GM12878 (cell line): Measurements from ENCODE around the gene PRCC. TPM values are rescaled to one million over a fixed set of nuclear protein-coding genes. Genes with fewer than 3 reads are reported as not detected.
A peak's percentile ranks its signal among the peaks of the same experiment; 100 is the strongest.

Source experiments
- EZH2 ChIP-seq: IDR thresholded peaks from 2 replicates; pipeline ENCODE4 v1.6.1; 2012; ENCODE audit warnings: low read depth, mild to moderate bottlenecking, control low read depth, inconsistent platforms, low read length, borderline replicate concordance; ENCODE audit not compliant: control insufficient read depth
- IKZF2 ChIP-seq, 2 experiments: fragments of 450-650 bp; IDR thresholded peaks; 2 replicates each; pipeline ENCODE4 v1.6.1; 2017; ENCODE audit warnings: mild to moderate bottlenecking in 2 of 2, moderate library complexity in 2 of 2
- NR2F1 ChIP-seq: fragments of 450-650 bp; conservative IDR thresholded peaks from 2 replicates; pipeline ENCODE4 v1.6.1; 2017; ENCODE audit warnings: mild to moderate bottlenecking
- PML ChIP-seq: IDR thresholded peaks from 2 replicates; pipeline ENCODE4 v1.6.1; 2012; ENCODE audit warnings: low read length, inconsistent platforms
- POLR2AphosphoS5 ChIP-seq: IDR thresholded peaks from 2 replicates; pipeline ENCODE4 v1.6.1; 2011; ENCODE audit warnings: mild to moderate bottlenecking, low read length, inconsistent platforms
- POU2F2 ChIP-seq: IDR thresholded peaks from 3 replicates; pipeline ENCODE4 v1.6.1; 2011; ENCODE audit warnings: low read depth, mild to moderate bottlenecking, low read length, borderline replicate concordance
- SIX5 ChIP-seq: IDR thresholded peaks from 2 replicates; pipeline ENCODE4 v1.6.1; 2011; ENCODE audit warnings: mild to moderate bottlenecking, low read depth, low read length, moderate library complexity; ENCODE audit not compliant: severe bottlenecking
- TARDBP ChIP-seq: IDR thresholded peaks from 2 replicates; pipeline ENCODE4 v1.6.1; 2016; ENCODE audit warnings: borderline replicate concordance
- ZBED1 ChIP-seq: IDR thresholded peaks from 2 replicates; pipeline ENCODE4 v1.6.1; 2016; ENCODE audit warnings: borderline replicate concordance
- polyA plus RNA-seq, 11 experiments: library from polyadenylated mRNA; depleted of rRNA in 4 of 11; unstranded in 6 of 11; stranded (reverse) in 5 of 11; fragments of >200 nt; fragmentation: Nextera tagmentation in 4 of 11; fragmentation: Illumina TruSeq in 1 of 11; extraction: Ambion mirVana in 4 of 11; extraction: Trizol in 1 of 11; gene quantifications; 1 replicate in 1 of 11; 2 replicates in 10 of 11; pipeline versions ENCODE4 v1.2.1 to v1.2.3, GENCODE V29; 2011 to 2016; ENCODE audit warnings: inconsistent platforms in 2 of 11, missing spikeins in 2 of 11, low read depth in 1 of 11
- total RNA-seq, 4 experiments: library from RNA; depleted of rRNA in 3 of 4; stranded (reverse); fragments of >200 nt in 3 of 4; fragmentation: Illumina TruSeq in 1 of 4; extraction: Trizol in 1 of 4; gene quantifications; 2 replicates each; pipeline versions ENCODE4 v1.2.1 to v1.2.3, GENCODE V29; 2013 to 2021
- TF ChIP-seq, protein P1 (sequence below): fragments of 450-650 bp; IDR thresholded peaks from 2 replicates; pipeline ENCODE4 v1.6.1; 2017; ENCODE audit warnings: low read depth, mild to moderate bottlenecking, moderate library complexity
- TF ChIP-seq, protein P2 (sequence below): fragments of 450-650 bp; IDR thresholded peaks from 2 replicates; pipeline ENCODE4 v1.6.1; 2016; ENCODE audit warnings: mild to moderate bottlenecking, moderate library complexity, borderline replicate concordance
- TF ChIP-seq, protein P3 (sequence below): fragments of 450-650 bp; conservative IDR thresholded peaks from 2 replicates; pipeline ENCODE4 v1.6.1; 2017; ENCODE audit warnings: mild to moderate bottlenecking, moderate library complexity
- TF ChIP-seq, protein P4 (sequence below): IDR thresholded peaks from 2 replicates; pipeline ENCODE4 v1.6.1; 2012; ENCODE audit warnings: improper control_type of control experiment, low read depth, low read length; ENCODE audit not compliant: insufficient replicate concordance

Gene PRCC
- total and polyA plus RNA-seq, 10 of the 15 experiments (the other 5 are each of a cell fraction or from before 2014, with no cell fraction given): 23.8 to 132 (median 63.1) TPM

DNA sequence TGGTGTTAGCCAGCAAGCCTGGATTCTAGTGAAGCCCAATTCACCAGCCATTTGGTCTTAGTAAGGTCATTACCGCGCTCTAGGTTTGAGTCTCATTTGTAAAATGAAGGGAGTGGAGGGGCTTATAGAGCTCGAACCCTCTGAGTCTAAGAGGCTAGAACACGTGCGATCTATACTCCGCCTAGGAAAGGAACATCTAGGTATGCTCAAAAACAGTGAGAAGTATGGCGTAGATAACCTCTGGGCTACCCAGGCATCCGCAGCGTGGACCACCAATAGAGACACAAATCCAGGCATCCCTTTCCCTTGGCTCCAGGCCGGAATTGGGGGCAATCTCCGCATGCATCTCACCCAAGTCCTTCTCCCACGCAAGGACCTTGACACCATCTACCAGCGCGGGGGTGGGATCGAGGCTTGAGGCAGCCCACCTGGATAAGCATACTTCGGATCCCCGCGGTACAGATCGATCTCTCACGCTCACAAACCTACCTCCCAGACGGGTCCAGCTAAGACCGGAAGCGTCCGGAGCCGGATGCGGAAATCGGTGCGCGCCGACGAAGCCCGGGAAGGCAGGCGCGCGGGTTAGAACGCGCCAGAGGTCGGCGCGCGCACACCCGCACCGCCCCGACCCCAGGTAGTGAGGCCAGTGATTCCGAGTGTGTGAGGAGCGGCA is 39.3 kb upstream of the PRCC start, which contains the start of gene METTL25B (continued):
- TF ChIP-seq ZBED1: no peak
- TF ChIP-seq TARDBP: 0 out of 2 replicates have a peak, but pooled peaks have one; percentile 18
- TF ChIP-seq, protein P1, sequence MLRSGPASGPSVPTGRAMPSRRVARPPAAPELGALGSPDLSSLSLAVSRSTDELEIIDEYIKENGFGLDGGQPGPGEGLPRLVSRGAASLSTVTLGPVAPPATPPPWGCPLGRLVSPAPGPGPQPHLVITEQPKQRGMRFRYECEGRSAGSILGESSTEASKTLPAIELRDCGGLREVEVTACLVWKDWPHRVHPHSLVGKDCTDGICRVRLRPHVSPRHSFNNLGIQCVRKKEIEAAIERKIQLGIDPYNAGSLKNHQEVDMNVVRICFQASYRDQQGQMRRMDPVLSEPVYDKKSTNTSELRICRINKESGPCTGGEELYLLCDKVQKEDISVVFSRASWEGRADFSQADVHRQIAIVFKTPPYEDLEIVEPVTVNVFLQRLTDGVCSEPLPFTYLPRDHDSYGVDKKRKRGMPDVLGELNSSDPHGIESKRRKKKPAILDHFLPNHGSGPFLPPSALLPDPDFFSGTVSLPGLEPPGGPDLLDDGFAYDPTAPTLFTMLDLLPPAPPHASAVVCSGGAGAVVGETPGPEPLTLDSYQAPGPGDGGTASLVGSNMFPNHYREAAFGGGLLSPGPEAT: peak; percentile 44; the same call in 1 of the 2 replicates
- TF ChIP-seq IKZF2 (IDR thresholded peaks at IDR 0.05): no peak; a peak in 1 of 4 replicates
- TF ChIP-seq, protein P2, sequence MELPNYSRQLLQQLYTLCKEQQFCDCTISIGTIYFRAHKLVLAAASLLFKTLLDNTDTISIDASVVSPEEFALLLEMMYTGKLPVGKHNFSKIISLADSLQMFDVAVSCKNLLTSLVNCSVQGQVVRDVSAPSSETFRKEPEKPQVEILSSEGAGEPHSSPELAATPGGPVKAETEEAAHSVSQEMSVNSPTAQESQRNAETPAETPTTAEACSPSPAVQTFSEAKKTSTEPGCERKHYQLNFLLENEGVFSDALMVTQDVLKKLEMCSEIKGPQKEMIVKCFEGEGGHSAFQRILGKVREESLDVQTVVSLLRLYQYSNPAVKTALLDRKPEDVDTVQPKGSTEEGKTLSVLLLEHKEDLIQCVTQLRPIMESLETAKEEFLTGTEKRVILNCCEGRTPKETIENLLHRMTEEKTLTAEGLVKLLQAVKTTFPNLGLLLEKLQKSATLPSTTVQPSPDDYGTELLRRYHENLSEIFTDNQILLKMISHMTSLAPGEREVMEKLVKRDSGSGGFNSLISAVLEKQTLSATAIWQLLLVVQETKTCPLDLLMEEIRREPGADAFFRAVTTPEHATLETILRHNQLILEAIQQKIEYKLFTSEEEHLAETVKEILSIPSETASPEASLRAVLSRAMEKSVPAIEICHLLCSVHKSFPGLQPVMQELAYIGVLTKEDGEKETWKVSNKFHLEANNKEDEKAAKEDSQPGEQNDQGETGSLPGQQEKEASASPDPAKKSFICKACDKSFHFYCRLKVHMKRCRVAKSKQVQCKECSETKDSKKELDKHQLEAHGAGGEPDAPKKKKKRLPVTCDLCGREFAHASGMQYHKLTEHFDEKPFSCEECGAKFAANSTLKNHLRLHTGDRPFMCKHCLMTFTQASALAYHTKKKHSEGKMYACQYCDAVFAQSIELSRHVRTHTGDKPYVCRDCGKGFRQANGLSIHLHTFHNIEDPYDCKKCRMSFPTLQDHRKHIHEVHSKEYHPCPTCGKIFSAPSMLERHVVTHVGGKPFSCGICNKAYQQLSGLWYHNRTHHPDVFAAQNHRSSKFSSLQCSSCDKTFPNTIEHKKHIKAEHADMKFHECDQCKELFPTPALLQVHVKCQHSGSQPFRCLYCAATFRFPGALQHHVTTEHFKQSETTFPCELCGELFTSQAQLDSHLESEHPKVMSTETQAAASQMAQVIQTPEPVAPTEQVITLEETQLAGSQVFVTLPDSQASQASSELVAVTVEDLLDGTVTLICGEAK: peak; percentile 86
- TF ChIP-seq EZH2: no peak
- peak; percentile 43 for TF ChIP-seq SIX5
- no peak for TF ChIP-seq NR2F1
- TF ChIP-seq POU2F2: 0 out of 3 replicates have a peak, but pooled peaks have one; percentile 43
- TF ChIP-seq, protein P3, sequence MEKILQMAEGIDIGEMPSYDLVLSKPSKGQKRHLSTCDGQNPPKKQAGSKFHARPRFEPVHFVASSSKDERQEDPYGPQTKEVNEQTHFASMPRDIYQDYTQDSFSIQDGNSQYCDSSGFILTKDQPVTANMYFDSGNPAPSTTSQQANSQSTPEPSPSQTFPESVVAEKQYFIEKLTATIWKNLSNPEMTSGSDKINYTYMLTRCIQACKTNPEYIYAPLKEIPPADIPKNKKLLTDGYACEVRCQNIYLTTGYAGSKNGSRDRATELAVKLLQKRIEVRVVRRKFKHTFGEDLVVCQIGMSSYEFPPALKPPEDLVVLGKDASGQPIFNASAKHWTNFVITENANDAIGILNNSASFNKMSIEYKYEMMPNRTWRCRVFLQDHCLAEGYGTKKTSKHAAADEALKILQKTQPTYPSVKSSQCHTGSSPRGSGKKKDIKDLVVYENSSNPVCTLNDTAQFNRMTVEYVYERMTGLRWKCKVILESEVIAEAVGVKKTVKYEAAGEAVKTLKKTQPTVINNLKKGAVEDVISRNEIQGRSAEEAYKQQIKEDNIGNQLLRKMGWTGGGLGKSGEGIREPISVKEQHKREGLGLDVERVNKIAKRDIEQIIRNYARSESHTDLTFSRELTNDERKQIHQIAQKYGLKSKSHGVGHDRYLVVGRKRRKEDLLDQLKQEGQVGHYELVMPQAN: peak; percentile 39; the same call in 1 of the 2 replicates
- TF ChIP-seq PML: peak; percentile 70; the same call in 1 of the 2 replicates
- peak; percentile 84; the same call in 1 of the 2 replicates for TF ChIP-seq POLR2AphosphoS5
- TF ChIP-seq, protein P4, sequence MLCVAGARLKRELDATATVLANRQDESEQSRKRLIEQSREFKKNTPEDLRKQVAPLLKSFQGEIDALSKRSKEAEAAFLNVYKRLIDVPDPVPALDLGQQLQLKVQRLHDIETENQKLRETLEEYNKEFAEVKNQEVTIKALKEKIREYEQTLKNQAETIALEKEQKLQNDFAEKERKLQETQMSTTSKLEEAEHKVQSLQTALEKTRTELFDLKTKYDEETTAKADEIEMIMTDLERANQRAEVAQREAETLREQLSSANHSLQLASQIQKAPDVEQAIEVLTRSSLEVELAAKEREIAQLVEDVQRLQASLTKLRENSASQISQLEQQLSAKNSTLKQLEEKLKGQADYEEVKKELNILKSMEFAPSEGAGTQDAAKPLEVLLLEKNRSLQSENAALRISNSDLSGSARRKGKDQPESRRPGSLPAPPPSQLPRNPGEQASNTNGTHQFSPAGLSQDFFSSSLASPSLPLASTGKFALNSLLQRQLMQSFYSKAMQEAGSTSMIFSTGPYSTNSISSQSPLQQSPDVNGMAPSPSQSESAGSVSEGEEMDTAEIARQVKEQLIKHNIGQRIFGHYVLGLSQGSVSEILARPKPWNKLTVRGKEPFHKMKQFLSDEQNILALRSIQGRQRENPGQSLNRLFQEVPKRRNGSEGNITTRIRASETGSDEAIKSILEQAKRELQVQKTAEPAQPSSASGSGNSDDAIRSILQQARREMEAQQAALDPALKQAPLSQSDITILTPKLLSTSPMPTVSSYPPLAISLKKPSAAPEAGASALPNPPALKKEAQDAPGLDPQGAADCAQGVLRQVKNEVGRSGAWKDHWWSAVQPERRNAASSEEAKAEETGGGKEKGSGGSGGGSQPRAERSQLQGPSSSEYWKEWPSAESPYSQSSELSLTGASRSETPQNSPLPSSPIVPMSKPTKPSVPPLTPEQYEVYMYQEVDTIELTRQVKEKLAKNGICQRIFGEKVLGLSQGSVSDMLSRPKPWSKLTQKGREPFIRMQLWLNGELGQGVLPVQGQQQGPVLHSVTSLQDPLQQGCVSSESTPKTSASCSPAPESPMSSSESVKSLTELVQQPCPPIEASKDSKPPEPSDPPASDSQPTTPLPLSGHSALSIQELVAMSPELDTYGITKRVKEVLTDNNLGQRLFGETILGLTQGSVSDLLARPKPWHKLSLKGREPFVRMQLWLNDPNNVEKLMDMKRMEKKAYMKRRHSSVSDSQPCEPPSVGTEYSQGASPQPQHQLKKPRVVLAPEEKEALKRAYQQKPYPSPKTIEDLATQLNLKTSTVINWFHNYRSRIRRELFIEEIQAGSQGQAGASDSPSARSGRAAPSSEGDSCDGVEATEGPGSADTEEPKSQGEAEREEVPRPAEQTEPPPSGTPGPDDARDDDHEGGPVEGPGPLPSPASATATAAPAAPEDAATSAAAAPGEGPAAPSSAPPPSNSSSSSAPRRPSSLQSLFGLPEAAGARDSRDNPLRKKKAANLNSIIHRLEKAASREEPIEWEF: no peak
